Caco-2 (cell line): ENCODE results near the gene PDE11A. TPM values are rescaled to one million over a fixed set of nuclear protein-coding genes. Genes with fewer than 3 reads are reported as not detected.

Experiments used
- BruUV-seq: library from RNA; stranded (reverse); fragments of 400-500 nt; replicated peaks from 2 replicates; lab custom pipeline; 2021; lab: Mats Ljungman, UMichigan
- CTCF ChIA-PET: fragments of 300-600 bp; sonication (Branson Sonifier 250); formaldehyde crosslinking; loops from one replicate; lab custom pipeline; 2022; ENCODE audit warnings: antibody characterized with exemption; lab: Charles Lee
- POLR2A ChIA-PET: fragments of 300-600 bp; sonication (Branson Sonifier 250); formaldehyde crosslinking; loops from one replicate; lab custom pipeline; 2022; ENCODE audit warnings: antibody characterized with exemption; lab: Charles Lee
- DNase-seq, 2 experiments: peaks; one replicate each; pipeline versions ENCODE4 v3.0.0 to v3.0.0-alpha.2; 2020 to 2022
- H3K27me3 ChIP-seq: replicated peaks from 2 replicates; pipeline ENCODE4 v1.6.0; 2011; ENCODE audit warnings: low read length; ENCODE audit not compliant: control insufficient read depth, insufficient read depth
- H3K36me3 ChIP-seq: 2 replicates; pipeline ENCODE4 v1.5.1; 2011; ENCODE audit warnings: low read length; ENCODE audit not compliant: control insufficient read depth, insufficient read depth
- H3K4me1 ChIP-seq: fragments of 250-450 bp; sonication (Bioruptor Pico); 2 replicates; pipeline ENCODE4 v1.5.1; 2020; ENCODE audit warnings: mild to moderate bottlenecking
- H3K4me3 ChIP-seq: 2 replicates; pipeline ENCODE4 v1.5.1; 2011; ENCODE audit warnings: low read depth, mild to moderate bottlenecking, control low read depth, low read length
- H3K9me3 ChIP-seq: fragments of 250-450 bp; sonication (Bioruptor Pico); 2 replicates; pipeline ENCODE4 v1.5.1; 2020; ENCODE audit warnings: mild to moderate bottlenecking, moderate library complexity
- H3K27ac Mint-ChIP-seq: one replicate; pipeline ENCODE4 v1.8.0; 2022; ENCODE audit warnings: mixed read lengths; ENCODE audit not compliant: unreplicated experiment
- H3K27me3 Mint-ChIP-seq: one replicate; pipeline ENCODE4 v1.8.0; 2022; ENCODE audit warnings: mixed read lengths; ENCODE audit not compliant: insufficient read depth, unreplicated experiment
- H3K36me3 Mint-ChIP-seq: one replicate; pipeline ENCODE4 v1.8.0; 2022; ENCODE audit warnings: mild to moderate bottlenecking, mixed read lengths; ENCODE audit not compliant: insufficient read depth, unreplicated experiment
- H3K4me1 Mint-ChIP-seq: one replicate; pipeline ENCODE4 v1.8.0; 2022; ENCODE audit warnings: low read depth, mixed read lengths; ENCODE audit not compliant: unreplicated experiment
- H3K4me3 Mint-ChIP-seq: one replicate; pipeline ENCODE4 v1.8.0; 2022; ENCODE audit warnings: mild to moderate bottlenecking, moderate library complexity, mixed read lengths; ENCODE audit not compliant: unreplicated experiment
- H3K9me3 Mint-ChIP-seq: one replicate; pipeline ENCODE4 v1.8.0; 2022; ENCODE audit warnings: mixed read lengths; ENCODE audit not compliant: unreplicated experiment
- intact Hi-C: fragments of 100-400 bp; cut with micrococcal nuclease; formaldehyde crosslinking; loops from one replicate; pipeline ENCODE4 v1.10.0; 2022; ENCODE audit not compliant: unreplicated experiment
- total RNA-seq: library from RNA; stranded (reverse); gene quantifications from 2 replicates; pipeline ENCODE4 v1.2.3, GENCODE V29; 2022
- TF ChIP-seq, protein P1 (sequence below), 2 experiments: fragments of 200-600 bp in 1 of 2; IDR thresholded peaks; 1 replicate in 1 of 2; 2 replicates in 1 of 2; pipeline versions ENCODE4 v1.5.1 to v1.8.0; 2011 to 2022; ENCODE audit warnings: antibody characterized with exemption in 1 of 2, control low read depth in 1 of 2, inconsistent platforms in 1 of 2, low read depth in 1 of 2, low read length in 1 of 2, mild to moderate bottlenecking in 1 of 2, moderate library complexity in 1 of 2; ENCODE audit not compliant: insufficient read depth in 1 of 2, severe bottlenecking in 1 of 2, unreplicated experiment in 1 of 2

The PDE11A gene
- total RNA-seq, 1 experiment from 2014 or later: 0.25 TPM

DNA sequence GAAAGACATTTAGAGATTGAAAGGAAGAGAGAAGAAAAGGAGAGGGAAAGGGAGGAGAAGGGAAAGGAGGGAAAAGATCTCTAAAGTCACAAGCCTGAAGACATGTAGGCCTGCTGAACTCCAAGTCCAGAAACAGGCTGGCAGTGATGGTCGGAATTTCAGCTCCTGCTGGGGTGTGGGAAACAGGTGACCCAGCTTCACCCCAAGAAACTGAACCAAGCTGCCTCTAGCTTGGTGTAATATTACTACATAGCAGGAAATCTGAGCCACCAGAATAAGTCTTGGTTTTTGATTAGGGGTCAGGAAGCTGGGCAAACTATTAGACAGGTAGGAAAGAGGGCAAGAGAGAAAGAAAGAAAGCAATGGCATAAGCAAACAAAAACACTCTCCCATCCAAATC lies 185.8 kb downstream of the PDE11A start:
- peaks cover 15% of the 10 kb centered on the region for H3K27me3 Mint-ChIP-seq
- H3K9me3 ChIP-seq: no peaks in the 10 kb centered on the region; the same call in 1 of the 2 replicates
- no peak overlapping the region for H3K27ac Mint-ChIP-seq
- H3K36me3 Mint-ChIP-seq: no peaks in the 10 kb centered on the region
- no peak overlapping the region for H3K4me3 Mint-ChIP-seq
- H3K27me3 ChIP-seq: no peaks in the 10 kb centered on the region
- no peaks in the 10 kb centered on the region for H3K4me1 Mint-ChIP-seq
- TF ChIP-seq, protein P1, sequence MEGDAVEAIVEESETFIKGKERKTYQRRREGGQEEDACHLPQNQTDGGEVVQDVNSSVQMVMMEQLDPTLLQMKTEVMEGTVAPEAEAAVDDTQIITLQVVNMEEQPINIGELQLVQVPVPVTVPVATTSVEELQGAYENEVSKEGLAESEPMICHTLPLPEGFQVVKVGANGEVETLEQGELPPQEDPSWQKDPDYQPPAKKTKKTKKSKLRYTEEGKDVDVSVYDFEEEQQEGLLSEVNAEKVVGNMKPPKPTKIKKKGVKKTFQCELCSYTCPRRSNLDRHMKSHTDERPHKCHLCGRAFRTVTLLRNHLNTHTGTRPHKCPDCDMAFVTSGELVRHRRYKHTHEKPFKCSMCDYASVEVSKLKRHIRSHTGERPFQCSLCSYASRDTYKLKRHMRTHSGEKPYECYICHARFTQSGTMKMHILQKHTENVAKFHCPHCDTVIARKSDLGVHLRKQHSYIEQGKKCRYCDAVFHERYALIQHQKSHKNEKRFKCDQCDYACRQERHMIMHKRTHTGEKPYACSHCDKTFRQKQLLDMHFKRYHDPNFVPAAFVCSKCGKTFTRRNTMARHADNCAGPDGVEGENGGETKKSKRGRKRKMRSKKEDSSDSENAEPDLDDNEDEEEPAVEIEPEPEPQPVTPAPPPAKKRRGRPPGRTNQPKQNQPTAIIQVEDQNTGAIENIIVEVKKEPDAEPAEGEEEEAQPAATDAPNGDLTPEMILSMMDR (IDR thresholded peaks at IDR 0.05; ENCODE audit: insufficient read depth in 1 of 2, low read depth in 1 of 2, low read length in 1 of 2, severe bottlenecking in 1 of 2, unreplicated experiment in 1 of 2): no peak
- H3K4me1 ChIP-seq: no peaks in the 10 kb centered on the region
- POLR2A ChIA-PET: no interaction called here
- no peaks in the 10 kb centered on the region for H3K36me3 ChIP-seq
- no TSS peak for BruUV-seq
- intact Hi-C loops: no loop called here
- H3K9me3 Mint-ChIP-seq: no peaks in the 10 kb centered on the region
- no peak overlapping the region for H3K4me3 ChIP-seq
- CTCF ChIA-PET: no interaction called here
- no peak for DNase-seq

DNA sequence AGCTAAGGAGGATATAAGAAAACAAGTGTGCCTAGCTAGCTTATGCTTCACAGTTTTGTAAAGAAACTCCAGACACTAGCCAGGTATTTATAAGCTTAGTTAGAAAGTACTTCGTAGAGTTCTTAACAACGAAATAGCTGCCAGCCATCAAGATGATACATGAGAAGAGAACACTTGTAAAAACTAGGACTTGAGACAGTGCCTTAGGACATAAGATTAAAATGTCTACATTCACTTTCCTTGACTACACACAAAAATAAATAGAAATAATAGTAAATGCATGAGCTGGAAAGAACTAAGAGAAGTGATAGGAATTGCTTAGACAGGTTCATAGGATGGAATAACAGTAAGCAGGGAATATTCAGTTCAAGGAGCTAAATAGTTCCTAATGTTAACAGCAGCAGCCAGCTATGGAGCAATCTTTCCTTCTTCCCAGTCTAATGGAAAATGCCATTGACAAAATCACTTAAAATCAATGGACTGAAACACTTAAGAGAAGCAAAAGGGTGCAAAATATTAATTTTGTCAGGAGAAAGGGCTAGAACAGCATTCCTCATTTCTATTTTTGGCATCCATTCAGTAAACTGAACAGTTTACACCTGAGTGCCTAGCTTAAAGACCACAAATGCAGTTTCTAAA lies 186.6 kb downstream of the PDE11A start:
- ChIA-PET POLR2A (no interaction called here), CTCF (no interaction called here)
- H3K36me3 ChIP-seq: no peaks in the 10 kb centered on the region
- no peak overlapping the region for H3K4me3 ChIP-seq
- TF ChIP-seq, protein P1 (IDR thresholded peaks at IDR 0.05; ENCODE audit: insufficient read depth in 1 of 2, low read depth in 1 of 2, low read length in 1 of 2, severe bottlenecking in 1 of 2, unreplicated experiment in 1 of 2): no peak
- Mint-ChIP-seq H3K27me3 (peaks cover 15% of the 10 kb centered on the region), H3K4me3 (no peak overlapping the region), H3K9me3 (no peaks in the 10 kb centered on the region), H3K4me1 (no peaks in the 10 kb centered on the region), H3K27ac (no peak overlapping the region), H3K36me3 (no peaks in the 10 kb centered on the region)
- BruUV-seq: no TSS peak
- no peak for DNase-seq
- intact Hi-C loops: no loop called here
- no peaks in the 10 kb centered on the region for H3K9me3 ChIP-seq
- no peaks in the 10 kb centered on the region for H3K27me3 ChIP-seq
- no peaks in the 10 kb centered on the region for H3K4me1 ChIP-seq

DNA sequence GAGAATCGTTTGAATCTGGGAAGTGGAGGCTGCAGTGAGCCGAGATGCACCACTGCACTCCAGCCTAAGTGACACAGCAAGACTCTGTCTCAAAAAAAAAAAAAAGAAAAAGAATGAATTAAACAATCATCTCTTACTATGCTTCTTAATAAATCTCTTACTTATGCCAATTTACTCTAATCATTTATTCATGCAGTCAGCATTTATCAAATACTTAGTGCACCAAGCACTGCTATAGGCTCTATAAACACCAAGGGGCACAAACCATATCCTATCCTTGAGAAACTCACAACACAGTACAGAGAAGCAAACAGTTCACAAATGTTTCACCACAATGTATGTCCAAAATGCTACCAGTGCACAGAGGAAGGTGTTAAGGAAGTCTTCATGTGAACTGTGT lies 189.4 kb downstream of the PDE11A start:
- Histone ChIP-seq H3K4me3 (no peak overlapping the region), H3K27me3 (no peaks in the 10 kb centered on the region), H3K9me3 (no peaks in the 10 kb centered on the region), H3K4me1 (no peaks in the 10 kb centered on the region), H3K36me3 (no peaks in the 10 kb centered on the region)
- Mint-ChIP-seq H3K4me3 (no peak overlapping the region), H3K27me3 (peaks cover 15% of the 10 kb centered on the region), H3K36me3 (no peaks in the 10 kb centered on the region), H3K9me3 (no peaks in the 10 kb centered on the region), H3K4me1 (no peaks in the 10 kb centered on the region), H3K27ac (no peak overlapping the region)
- intact Hi-C loops: no loop called here
- TF ChIP-seq, protein P1 (IDR thresholded peaks at IDR 0.05; ENCODE audit: insufficient read depth in 1 of 2, low read depth in 1 of 2, low read length in 1 of 2, severe bottlenecking in 1 of 2, unreplicated experiment in 1 of 2): no peak
- CTCF ChIA-PET: no interaction called here
- no TSS peak for BruUV-seq
- DNase-seq: no peak
- POLR2A ChIA-PET: no interaction called here
